HG03378 (cell line): ENCODE measurements around the gene HAP1.
"Not testable (repeated sequence)": the region's sequence is repeated elsewhere in the genome, so short reads cannot be mapped to it uniquely, and the experiment has no call there.

Experiments
- ATAC-seq: cut with Tn5 transposase; IDR thresholded peaks from one replicate; pipeline ENCODE4 v1.9.1; 2021; ENCODE audit warnings: mild to moderate bottlenecking, moderate library complexity; ENCODE audit not compliant: unreplicated experiment

The HAP1 gene

GRCh38 chr17:41691031-41691777, 43.2 kb downstream of the HAP1 start:
- ATAC-seq, result no peak

- no peak for ATAC-seq
Measured at GRCh38 chr17:41690497-41690896, 43.9 kb downstream of the HAP1 start.

DNA sequence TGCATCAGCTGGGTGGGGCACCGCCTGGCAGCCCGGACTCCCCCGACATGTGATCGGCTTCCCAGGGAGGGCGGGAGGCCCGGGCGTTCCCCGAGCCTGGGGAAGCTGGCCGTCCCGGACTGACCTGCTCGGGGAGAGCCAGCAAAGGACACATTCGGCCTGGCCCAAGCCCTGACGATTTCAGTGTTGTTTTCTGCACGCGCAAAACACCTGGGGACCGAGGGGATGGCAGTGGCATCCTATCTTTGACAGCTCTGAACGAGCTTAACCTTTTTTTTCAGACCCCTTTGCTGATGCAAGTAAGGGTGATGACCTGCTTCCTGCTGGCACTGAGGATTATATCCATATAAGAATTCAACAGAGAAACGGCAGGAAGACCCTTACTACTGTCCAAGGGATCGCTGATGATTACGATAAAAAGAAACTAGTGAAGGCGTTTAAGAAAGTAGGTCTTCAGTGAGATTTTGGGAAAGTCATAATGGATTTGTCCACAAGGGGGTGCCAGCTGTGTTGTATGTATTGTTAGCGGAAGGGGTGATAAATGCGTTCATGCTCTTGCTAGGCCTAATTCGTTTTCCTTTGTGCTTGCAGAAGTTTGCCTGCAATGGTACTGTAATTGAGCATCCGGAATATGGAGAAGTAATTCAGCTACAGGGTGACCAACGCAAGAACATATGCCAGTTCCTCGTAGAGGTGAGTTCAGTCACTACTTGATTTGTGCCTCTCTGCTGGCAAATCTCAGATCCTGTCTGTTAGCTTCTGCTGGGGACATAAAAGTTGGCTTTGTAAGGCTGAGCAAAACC, 44.7 kb downstream of the HAP1 start:
- no peak for ATAC-seq

GRCh38 chr17:41688641-41689496, 45.6 kb downstream of the HAP1 start, which contains the start of gene EIF1:
EIF1 (plus strand) TSS chr17:41688885; CDS start chr17:41689039, 154 bp downstream.
- peak; percentile 60 for ATAC-seq

- peak; percentile 23 for ATAC-seq
Measured at GRCh38 chr17:41687828-41688640, 46.4 kb downstream of the HAP1 start.

DNA sequence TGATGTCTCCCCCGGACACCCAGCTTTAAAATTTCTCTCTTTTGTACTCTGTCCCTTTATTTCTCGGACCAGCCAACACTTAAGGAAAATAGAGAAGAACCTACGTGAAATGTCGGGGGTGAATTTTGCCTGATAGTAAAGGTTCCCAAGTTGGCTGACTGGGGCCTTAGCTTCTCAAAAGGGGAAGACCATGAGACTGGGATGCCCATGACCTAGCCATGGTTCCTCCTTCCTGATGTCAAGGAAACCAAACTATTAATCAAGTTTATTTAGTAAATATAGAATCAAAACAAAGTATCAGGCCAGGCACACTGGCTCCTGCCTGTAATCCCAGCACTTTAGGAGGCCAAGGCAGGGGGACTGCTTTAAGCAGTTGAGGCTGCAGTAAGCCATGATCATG, 48.2 kb downstream of the HAP1 start:
- no peak for ATAC-seq

DNA sequence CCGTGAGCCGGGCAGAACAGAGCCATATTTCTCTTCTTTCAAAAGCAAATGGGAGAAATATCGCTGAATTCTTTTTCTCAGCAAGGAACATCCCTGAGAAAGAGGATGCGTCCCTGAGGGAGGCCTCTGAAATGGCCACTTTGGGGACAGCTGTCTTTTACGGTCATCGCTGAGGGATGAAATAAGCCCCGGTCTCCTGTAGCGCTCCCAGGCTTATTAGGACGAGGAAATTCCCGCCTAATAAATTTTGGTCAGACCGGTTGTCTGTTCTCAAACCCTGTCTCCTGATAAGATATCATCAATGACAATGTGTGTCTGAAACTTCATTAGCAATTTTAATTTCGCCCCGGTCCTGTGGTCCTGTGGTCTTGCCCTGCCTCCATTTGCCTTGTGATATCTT, 48.7 kb downstream of the HAP1 start:
- ATAC-seq, result not testable (repeated sequence)

DNA sequence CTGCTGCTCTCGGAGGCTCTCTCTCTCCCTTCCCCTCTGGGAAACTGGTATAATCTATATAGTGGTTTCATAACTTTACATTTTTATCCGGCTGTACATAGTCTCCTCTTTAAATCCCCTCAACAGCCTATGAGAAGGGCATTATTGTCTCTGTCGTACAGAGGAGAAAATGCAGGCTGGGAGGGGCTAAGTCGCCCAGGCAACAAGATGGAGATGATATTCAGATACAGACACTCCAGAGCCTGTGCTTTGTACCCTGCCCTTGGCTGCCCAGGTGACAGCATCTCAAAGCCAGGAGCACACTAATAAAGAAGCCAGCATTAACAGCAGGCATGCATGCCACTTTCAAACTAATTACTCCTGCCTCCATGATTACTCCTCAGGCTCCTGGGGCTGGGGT, 50.4 kb downstream of the HAP1 start:
- ATAC-seq, result no peak

- no peak for ATAC-seq
Measured at GRCh38 chr17:41683441-41684007, 50.9 kb downstream of the HAP1 start.

- no peak for ATAC-seq
Measured at GRCh38 chr17:41682631-41683030, 51.8 kb downstream of the HAP1 start.

DNA sequence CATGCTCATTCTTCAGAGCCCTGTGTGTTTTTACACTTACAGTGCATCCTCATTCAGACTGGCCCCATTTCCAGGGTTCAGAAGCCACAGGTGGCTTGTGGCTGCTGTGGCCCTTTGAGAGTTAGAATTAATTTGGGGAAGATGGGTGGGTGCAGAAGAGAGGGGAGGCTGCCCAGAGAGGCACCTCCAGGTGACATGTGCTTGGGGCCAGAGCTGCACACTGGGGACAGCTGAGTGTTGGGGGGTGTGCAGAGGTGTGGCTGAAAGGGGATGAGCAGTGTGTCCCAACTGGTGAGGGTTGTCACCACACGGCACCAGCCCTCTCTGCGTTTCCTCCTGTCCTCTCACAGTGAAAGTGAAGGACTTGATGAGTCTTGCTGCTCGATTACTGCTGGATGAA, 52.7 kb downstream of the HAP1 start:
- ATAC-seq, result no peak

GRCh38 chr17:41680426-41681040, 53.9 kb downstream of the HAP1 start:
- no peak for ATAC-seq

DNA sequence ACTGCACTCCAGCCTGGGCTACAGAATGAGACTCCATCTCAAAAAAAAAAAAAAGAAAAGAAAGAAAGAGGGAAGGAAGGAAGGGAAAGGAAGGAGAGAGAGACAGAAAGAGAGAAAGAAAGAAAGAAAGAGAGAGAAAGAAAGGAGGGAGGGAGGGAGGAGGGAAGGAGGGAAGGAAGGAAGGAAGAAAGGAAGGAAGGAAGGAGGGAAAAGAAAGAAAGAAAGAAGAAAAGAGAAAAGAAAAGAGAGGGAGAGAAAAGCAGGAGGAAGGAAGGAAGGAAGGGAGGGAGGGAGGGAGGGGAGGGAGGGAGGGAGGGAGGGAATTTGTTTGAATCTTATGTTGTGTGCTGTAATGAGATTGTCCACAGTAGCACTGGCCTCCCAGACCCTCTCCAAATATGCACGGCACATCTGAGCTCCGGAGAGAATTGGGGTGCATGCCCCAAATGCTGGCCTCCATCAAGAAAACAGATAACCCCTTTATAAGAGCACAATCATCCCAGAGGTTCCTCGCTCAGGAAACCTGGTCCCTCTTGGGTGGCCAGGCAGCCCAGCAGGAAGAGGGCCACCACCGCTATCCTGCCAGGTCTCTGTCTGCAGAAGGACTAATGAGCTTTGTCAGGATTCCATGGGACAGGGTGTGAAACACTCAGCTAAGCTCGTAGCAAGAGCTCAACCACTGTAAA, 54.6 kb downstream of the HAP1 start:
- ATAC-seq, result no peak

DNA sequence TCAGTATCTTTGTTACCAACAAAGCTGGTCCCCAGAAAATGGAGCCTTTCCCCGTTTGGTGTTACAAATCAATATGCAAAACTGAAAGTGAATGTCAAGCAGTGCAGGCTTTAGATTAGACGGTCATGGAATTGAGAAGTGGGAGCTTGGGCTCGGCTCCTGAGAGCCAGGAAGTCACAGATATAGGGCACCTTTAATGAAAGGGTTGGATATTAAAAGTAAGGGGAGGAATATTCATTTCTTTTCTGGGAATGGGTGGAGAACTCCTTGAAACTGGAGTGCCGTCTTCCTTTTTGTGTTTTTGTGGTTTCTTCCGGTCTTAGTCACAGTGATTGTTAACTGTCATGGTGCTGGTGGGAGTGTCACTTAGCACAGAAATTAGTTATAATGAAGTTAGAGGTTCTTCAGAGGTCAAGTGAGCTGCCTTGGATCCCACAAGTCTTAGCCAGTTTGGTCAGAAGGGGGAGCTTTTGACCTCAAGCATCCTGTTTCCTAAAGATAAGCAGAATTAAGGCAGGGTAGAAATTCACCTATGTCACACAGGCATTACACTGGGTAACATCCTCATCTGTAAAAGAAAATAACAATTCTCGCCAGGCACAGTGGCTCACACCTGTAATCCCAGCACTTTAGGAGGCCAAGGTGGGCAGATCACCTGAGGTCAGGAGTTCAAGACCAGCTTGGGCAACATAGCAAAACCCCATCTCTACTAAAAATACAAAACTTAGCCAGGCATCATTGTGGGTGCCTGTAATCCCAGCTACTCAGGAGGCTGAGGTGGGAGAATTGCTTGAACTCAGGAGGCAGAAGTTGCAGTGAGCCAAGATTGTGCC, 55.3 kb downstream of the HAP1 start:
- ATAC-seq, result peak; percentile 69

GRCh38 chr17:41678411-41678906, 56.0 kb downstream of the HAP1 start:
- peak; percentile 13 for ATAC-seq

- peak; percentile 3 for ATAC-seq
Measured at GRCh38 chr17:41676058-41676419, 58.4 kb downstream of the HAP1 start.

DNA sequence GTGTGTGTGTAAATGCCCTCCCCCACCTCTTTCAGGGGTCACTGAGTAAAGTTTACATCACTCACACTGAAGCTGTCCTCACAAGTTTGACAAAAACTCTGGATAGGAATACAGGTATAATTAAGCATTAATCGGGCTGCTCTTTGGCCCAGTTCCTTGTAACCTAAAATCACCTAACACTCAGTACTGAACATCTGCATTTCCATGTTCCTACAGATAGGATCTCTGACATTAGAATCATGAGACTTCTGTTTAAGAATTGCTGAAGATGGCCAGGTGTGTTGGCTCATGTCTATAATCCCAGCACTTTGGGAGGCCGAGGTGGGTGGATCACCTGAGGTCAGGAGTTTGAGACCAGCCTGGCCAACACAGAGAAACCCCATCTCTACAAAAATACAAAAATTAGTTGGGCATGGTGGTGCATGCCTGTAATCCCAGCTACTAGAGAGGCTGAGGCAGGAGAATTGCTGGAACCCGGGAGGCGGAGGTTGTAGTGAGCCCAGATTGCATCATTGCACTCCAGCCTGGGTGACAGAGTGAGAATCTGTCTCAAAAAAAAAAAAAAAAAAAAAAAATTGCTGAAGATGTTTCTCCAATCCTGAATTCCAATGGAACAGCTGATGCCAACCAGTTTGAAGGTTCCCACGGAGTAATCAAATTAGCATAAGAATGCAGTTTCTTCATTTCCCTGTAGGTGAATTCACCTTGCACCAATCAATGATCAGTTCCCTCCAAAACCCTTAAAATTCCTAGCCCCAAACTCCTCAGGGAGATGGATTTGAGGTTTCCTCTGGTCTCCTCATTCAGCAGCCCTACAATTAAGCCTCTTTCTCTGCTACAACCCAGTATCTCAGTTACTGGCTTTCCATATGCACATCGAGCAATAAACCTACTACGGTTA, 59.0 kb downstream of the HAP1 start:
- ATAC-seq, result not testable (repeated sequence)
